Activated T-helper 1 cell treated with anti-CD3 and anti-CD28 coated beads, Interleukin-2, amount 50 U/mL, for 16 hours (primary cell): ENCODE data around the gene DNM1.
A peak's percentile ranks its signal among the peaks of the same experiment; 100 is the strongest.

ENCODE experiments used
- DNase-seq, 2 donors: peaks; one replicate each; pipeline ENCODE4 v3.0.0-alpha.2; 2020; ENCODE audit warnings: low read depth in 1 of 2, low spot score in 1 of 2

Gene DNM1

GRCh38 chr9:128204858-128205257 is 1.7 kb downstream of the DNM1 start:
- no peak for DNase-seq

GRCh38 chr9:128205296-128205944 is 2.2 kb downstream of the DNM1 start:
- DNase-seq = no peak

- DNase-seq = no peak
Observed at GRCh38 chr9:128206484-128206883, 3.3 kb downstream of the DNM1 start.

- no peak for DNase-seq
Observed at GRCh38 chr9:128206916-128207910, 4.0 kb downstream of the DNM1 start.

- DNase-seq = no peak
Observed at GRCh38 chr9:128208386-128208785, 5.2 kb downstream of the DNM1 start.

- no peak for DNase-seq
Observed at GRCh38 chr9:128208946-128209669, 5.9 kb downstream of the DNM1 start.

GRCh38 chr9:128211186-128211980 is 8.2 kb downstream of the DNM1 start:
- no peak for DNase-seq

GRCh38 chr9:128211981-128212281 is 8.8 kb downstream of the DNM1 start:
- no peak for DNase-seq

- no peak for DNase-seq
Observed at GRCh38 chr9:128213746-128214497, 10.7 kb downstream of the DNM1 start.

GRCh38 chr9:128214571-128215490 is 11.7 kb downstream of the DNM1 start:
- no peak for DNase-seq

GRCh38 chr9:128215491-128216409 is 12.6 kb downstream of the DNM1 start:
- DNase-seq = no peak

- no peak for DNase-seq
Observed at GRCh38 chr9:128216781-128217553, 13.8 kb downstream of the DNM1 start.

- DNase-seq = no peak
Observed at GRCh38 chr9:128218172-128218517, 15.0 kb downstream of the DNM1 start.

- peak; percentile 78 to 82 for DNase-seq
Observed at GRCh38 chr9:128218518-128219389, 15.6 kb downstream of the DNM1 start.

GRCh38 chr9:128219831-128220230 is 16.7 kb downstream of the DNM1 start:
- DNase-seq = no peak

GRCh38 chr9:128222026-128222425 is 18.8 kb downstream of the DNM1 start:
- no peak for DNase-seq
